PFSK-1 (cell line): ENCODE data around the gene HBZ.

Source experiments
- FOXP2 ChIP-seq: optimal IDR thresholded peaks from 2 replicates; pipeline ENCODE3; 2011; ENCODE audit warnings: borderline replicate concordance, control low read depth, inconsistent platforms; ENCODE audit not compliant: insufficient read depth; ENCODE audit errors: extremely low read length, extremely low read depth
- POLR2AphosphoS5 ChIP-seq: IDR thresholded peaks from 2 replicates; pipeline ENCODE4 v1.6.1; 2012; ENCODE audit warnings: low read depth, mild to moderate bottlenecking, control low read depth, low read length, moderate library complexity
- REST ChIP-seq, 2 experiments: IDR thresholded peaks; 2 replicates each; pipeline versions ENCODE4 v1.6.1 to v1.8.0; 2011 to 2012; ENCODE audit warnings: low read depth in 2 of 2, low read length in 2 of 2, control low read depth in 1 of 2, inconsistent platforms in 1 of 2, mild to moderate bottlenecking in 1 of 2, moderate library complexity in 1 of 2; ENCODE audit not compliant: insufficient read depth in 1 of 2
- SIN3A ChIP-seq: IDR thresholded peaks from 2 replicates; pipeline ENCODE4 v1.6.1; 2012; ENCODE audit warnings: mild to moderate bottlenecking, low read length, moderate library complexity, borderline replicate concordance; ENCODE audit not compliant: insufficient read depth
- TAF1 ChIP-seq: IDR thresholded peaks from 2 replicates; pipeline ENCODE4 v1.6.1; 2012; ENCODE audit warnings: low read length, control low read depth, borderline replicate concordance; ENCODE audit not compliant: insufficient read depth

- TF ChIP-seq TAF1 (no peak), POLR2AphosphoS5 (no peak), REST (IDR thresholded peaks at IDR 0.05; ENCODE audit: insufficient read depth in 1 of 2, low read depth in 2 of 2, low read length in 2 of 2) (no peak), FOXP2 (no peak), SIN3A (no peak)
Measured at GRCh38 chr16:112153-112840, 40.1 kb upstream of the HBZ start.
